GM06990 (cell line): ENCODE measurements around the gene THSD4.

Experiments used
- DNase-seq: peaks from one replicate; pipeline ENCODE4 v3.0.0-alpha.2; 2011; ENCODE audit not compliant: insufficient read length; ENCODE audit errors: extremely low read depth
- H3K27me3 ChIP-seq: replicated peaks from 2 replicates; pipeline ENCODE4 v1.6.0; 2011; ENCODE audit warnings: low read length; ENCODE audit not compliant: control insufficient read depth, insufficient read depth
- H3K36me3 ChIP-seq: 2 replicates; pipeline ENCODE4 v1.5.1; 2011; ENCODE audit warnings: low read length; ENCODE audit not compliant: control insufficient read depth, insufficient read depth
- H3K4me3 ChIP-seq: replicated peaks from 2 replicates; pipeline ENCODE4 v1.5.1; 2011; ENCODE audit warnings: low read depth, mild to moderate bottlenecking, control low read depth, low read length
- CTCF ChIP-seq: IDR thresholded peaks from 2 replicates; pipeline ENCODE4 v1.5.1; 2011; ENCODE audit warnings: low read length, control low read depth, mild to moderate bottlenecking, inconsistent platforms; ENCODE audit not compliant: insufficient read depth, poor library complexity, severe bottlenecking

Gene THSD4

DNA sequence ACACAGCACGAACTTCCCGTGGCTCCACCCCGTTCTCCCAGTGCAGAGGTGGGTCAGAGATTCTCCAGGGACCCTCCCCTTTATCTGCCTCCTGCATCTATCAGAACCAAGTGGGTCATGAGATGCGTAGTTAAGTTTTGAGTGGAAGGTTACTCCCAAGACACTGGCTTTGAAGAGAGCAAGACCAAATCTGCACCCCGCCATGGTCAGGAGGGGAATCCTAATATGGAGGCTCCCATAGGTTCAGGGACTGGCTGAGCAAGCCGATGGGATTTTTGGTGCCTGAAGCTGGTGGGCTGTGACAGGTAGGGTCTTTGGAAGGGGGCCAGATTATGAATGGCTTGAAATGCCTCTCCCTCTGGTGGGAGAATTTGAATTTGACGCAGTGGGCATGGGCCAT is 488.1 kb downstream of the THSD4 start:
- Histone ChIP-seq H3K4me3 (no peak overlapping the region), H3K36me3 (no peaks in the 10 kb centered on the region), H3K27me3 (no peaks in the 10 kb centered on the region)
- no peak for DNase-seq
- TF ChIP-seq CTCF = no peak

DNA sequence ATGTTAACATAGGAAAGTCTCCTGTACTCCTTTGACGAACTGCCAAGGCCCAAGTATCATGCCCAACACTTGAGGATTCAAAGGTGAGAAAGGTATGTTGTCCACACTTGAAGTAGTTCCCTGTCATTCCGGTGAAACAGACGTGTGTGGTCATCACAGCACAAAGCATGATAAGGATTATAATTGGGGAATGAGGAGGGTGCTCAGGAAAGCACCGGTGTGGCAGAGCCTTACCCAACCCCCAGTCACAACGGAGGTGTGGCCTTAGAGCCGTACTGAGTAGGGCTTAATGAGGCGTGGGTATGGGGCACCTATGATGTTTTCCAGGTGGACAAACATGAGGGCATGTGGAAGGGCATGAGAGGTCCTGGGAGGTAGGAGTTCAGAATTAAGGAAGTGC is 492.1 kb downstream of the THSD4 start:
- no peaks in the 10 kb centered on the region for H3K36me3 ChIP-seq
- no peaks in the 10 kb centered on the region for H3K27me3 ChIP-seq
- no peak for DNase-seq
- H3K4me3 ChIP-seq = no peak overlapping the region
- TF ChIP-seq CTCF = no peak

DNA sequence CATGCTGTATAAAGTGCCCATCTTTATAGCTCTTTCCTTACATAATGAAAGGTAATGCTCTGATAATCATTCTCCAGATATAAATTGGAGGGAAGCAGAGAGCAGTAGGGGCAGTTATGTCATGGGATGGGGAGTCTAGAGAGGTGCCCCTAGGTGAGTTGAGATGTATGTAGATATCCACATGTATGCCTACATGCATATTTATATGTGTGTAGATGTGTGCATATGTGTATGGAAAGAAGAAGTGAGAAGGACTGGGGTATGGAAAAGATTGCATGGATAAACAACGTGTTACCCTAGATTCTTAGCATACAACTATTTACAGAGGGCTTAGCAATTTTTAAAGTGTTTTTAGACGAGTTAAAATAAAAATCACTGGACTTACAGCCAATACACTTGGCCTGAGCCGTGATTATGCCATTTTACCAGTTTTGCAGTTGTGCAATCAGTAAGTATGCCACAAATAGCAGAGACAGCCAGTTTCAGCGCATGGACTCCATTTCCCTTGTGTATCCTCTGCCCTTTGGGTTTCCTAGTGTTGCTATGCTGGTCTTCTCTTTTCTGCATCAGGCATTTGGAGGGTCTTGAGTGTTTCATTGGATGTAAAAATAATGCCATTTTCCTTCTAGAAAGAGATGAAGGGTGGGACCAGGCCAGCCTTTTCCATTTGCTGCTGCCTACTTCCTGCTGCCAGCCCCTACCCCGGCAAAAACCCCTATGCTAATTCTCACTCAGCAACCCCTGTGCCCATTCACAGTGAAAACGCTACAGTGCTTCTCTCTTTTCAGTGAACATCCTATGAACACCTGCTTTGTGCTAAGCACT is 495.7 kb downstream of the THSD4 start:
- H3K4me3 ChIP-seq = no peak overlapping the region
- TF ChIP-seq CTCF = no peak
- H3K27me3 ChIP-seq = no peaks in the 10 kb centered on the region; the same call in 1 of the 2 replicates
- no peak for DNase-seq
- H3K36me3 ChIP-seq = no peaks in the 10 kb centered on the region

GRCh38 chr15:71611553-71612396 is 496.5 kb downstream of the THSD4 start:
- Histone ChIP-seq H3K27me3 (no peaks in the 10 kb centered on the region; the same call in 1 of the 2 replicates), H3K36me3 (no peaks in the 10 kb centered on the region), H3K4me3 (no peak overlapping the region)
- no peak for DNase-seq
- TF ChIP-seq CTCF = no peak

GRCh38 chr15:71612397-71612722 is 497.1 kb downstream of the THSD4 start:
- DNase-seq = no peak
- Histone ChIP-seq H3K4me3 (no peak overlapping the region), H3K27me3 (no peaks in the 10 kb centered on the region; the same call in 1 of the 2 replicates), H3K36me3 (no peaks in the 10 kb centered on the region)
- TF ChIP-seq CTCF = no peak
